ENCODE measurements around the gene ACTR8. TPM values are rescaled to one million over a fixed set of nuclear protein-coding genes. Genes with fewer than 3 reads are reported as not detected.

Gene ACTR8
- total and polyA plus RNA-seq, 2 of the 4 experiments (the other 2 are of a cell fraction) = 20.3 to 31.4 TPM

DNA sequence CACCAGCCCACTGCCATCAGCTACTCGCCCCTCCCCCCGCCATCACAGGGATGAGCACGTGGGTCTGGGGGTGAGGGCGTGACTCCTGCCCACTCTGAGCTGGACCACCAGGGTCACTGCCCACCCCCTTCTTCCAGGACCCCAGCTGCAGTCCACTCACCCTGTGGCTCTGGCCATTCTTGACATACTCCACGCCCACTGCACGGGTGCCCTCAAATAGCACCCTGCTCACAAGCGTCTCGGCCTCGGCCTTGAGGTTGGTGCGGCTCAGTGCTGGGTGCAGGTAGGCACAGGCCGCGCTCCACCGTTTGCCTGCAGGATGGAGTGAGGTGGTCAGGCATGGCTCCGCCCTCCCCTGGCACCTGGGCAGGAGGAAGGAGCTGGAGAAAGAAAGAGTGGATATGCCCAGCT, 59.6 kb downstream of the ACTR8 start:
- Histone ChIP-seq H2BK15ac (ENCODE audit: low read depth, low read length) (no peak overlapping the region), H3K9me3 (ENCODE audit: control insufficient read depth, insufficient read depth, low read length) (no peaks in the 10 kb centered on the region), H2AK5ac (ENCODE audit: low read depth, low read length) (no peak overlapping the region), H3K27me3 (ENCODE audit: control insufficient read depth, insufficient read depth, low read length) (no peaks in the 10 kb centered on the region; the same call in 1 of the 2 replicates), H3K14ac (replicated peaks; ENCODE audit: low read depth, low read length) (no peak overlapping the region), H3K79me1 (ENCODE audit: low read depth in 1 of 2, low read length in 2 of 2) (no peaks in the 10 kb centered on the region), H3K4me1 (ENCODE audit: control insufficient read depth, insufficient read depth, low read length) (no peaks in the 10 kb centered on the region), H2AFZ (replicated peaks; ENCODE audit: low read length, poor library complexity) (no peak overlapping the region), H4K91ac (ENCODE audit: insufficient read depth, low read depth, low read length) (no peak overlapping the region), H4K5ac (ENCODE audit: low read depth, low read length) (no peak overlapping the region), H2BK120ac (ENCODE audit: low read depth, low read length) (no peak overlapping the region), H2BK5ac (ENCODE audit: low read depth, low read length, poor library complexity, severe bottlenecking) (no peak overlapping the region), H4K20me1 (ENCODE audit: insufficient read depth, low read length) (no peaks in the 10 kb centered on the region), H2BK20ac (ENCODE audit: low read depth, low read length) (no peak overlapping the region), H3K4me2 (ENCODE audit: low read depth, low read length) (no peak overlapping the region), H3K4ac (ENCODE audit: low read depth, low read length) (no peak overlapping the region), H3K56ac (ENCODE audit: extremely low read depth, insufficient read depth, low read length) (no peak overlapping the region), H3K23ac (ENCODE audit: low read depth, low read length) (no peak overlapping the region), H3K36me3 (ENCODE audit: control insufficient read depth, insufficient read depth, low read length) (no peaks in the 10 kb centered on the region), H3K9me1 (ENCODE audit: insufficient read depth, low read length) (no peaks in the 10 kb centered on the region), H3K18ac (ENCODE audit: low read depth, low read length) (no peak overlapping the region), H3K27ac (ENCODE audit: insufficient read depth, low read length) (no peak overlapping the region), H3K9ac (ENCODE audit: low read depth, low read length) (no peak overlapping the region), H2AK9ac (replicated peaks; ENCODE audit: low read depth, low read length, poor library complexity) (no peak overlapping the region), H3K4me3 (ENCODE audit: insufficient read depth, low read depth, low read length) (no peak overlapping the region), H4K8ac (ENCODE audit: low read depth in 2 of 2, low read length in 2 of 2) (no peak overlapping the region)
- DNase-seq (no peak), ATAC-seq (ENCODE audit: low read depth) (no peak)
- dilution Hi-C loops (cut with HindIII; ENCODE audit: low sequenced_read_pairs, unreplicated experiment) (no loop called here), intact Hi-C loops (cut with micrococcal nuclease) (no loop called here), in situ Hi-C loops (cut with MboI; ENCODE audit: low sequenced_read_pairs) (no loop called here)
- POLR2A ChIA-PET (ENCODE audit: unreplicated experiment) = no interaction called here
- CTCF ChIA-PET = no interaction called here
- TF ChIP-seq SMC3 (IDR thresholded peaks at IDR 0.05; ENCODE audit: low read depth, low read length) = no peak
- no peak for TF ChIP-seq NFE2L2 (IDR thresholded peaks at IDR 0.05; ENCODE audit: low read depth, low read length)
- TF ChIP-seq, protein P1, sequence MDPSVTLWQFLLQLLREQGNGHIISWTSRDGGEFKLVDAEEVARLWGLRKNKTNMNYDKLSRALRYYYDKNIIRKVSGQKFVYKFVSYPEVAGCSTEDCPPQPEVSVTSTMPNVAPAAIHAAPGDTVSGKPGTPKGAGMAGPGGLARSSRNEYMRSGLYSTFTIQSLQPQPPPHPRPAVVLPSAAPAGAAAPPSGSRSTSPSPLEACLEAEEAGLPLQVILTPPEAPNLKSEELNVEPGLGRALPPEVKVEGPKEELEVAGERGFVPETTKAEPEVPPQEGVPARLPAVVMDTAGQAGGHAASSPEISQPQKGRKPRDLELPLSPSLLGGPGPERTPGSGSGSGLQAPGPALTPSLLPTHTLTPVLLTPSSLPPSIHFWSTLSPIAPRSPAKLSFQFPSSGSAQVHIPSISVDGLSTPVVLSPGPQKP (IDR thresholded peaks at IDR 0.05; ENCODE audit: borderline replicate concordance, low read depth, low read length) = no peak
- TF ChIP-seq POLR2A (IDR thresholded peaks at IDR 0.05; ENCODE audit: low read depth, low read length) = no peak
- TF ChIP-seq RCOR1 (IDR thresholded peaks at IDR 0.05; ENCODE audit: insufficient replicate concordance, low read length) = no peak
- no peak for TF ChIP-seq CEBPB (IDR thresholded peaks at IDR 0.05; ENCODE audit: low read depth, low read length)
- TF ChIP-seq, protein P2, sequence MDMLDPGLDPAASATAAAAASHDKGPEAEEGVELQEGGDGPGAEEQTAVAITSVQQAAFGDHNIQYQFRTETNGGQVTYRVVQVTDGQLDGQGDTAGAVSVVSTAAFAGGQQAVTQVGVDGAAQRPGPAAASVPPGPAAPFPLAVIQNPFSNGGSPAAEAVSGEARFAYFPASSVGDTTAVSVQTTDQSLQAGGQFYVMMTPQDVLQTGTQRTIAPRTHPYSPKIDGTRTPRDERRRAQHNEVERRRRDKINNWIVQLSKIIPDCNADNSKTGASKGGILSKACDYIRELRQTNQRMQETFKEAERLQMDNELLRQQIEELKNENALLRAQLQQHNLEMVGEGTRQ (IDR thresholded peaks at IDR 0.05; ENCODE audit: low read depth, low read length) = no peak
- no peak for TF ChIP-seq CHD1 (IDR thresholded peaks at IDR 0.05; ENCODE audit: low read depth, low read length)
- no peak for TF ChIP-seq RFX5 (IDR thresholded peaks at IDR 0.05; ENCODE audit: low read depth, low read length)
- no peak for TF ChIP-seq MAZ (IDR thresholded peaks at IDR 0.05; ENCODE audit: borderline replicate concordance, low read depth, low read length)
- no peak for TF ChIP-seq MAFK (IDR thresholded peaks at IDR 0.05; ENCODE audit: low read depth, low read length)
- TF ChIP-seq MXI1 (IDR thresholded peaks at IDR 0.05; ENCODE audit: borderline replicate concordance, low read depth, low read length) = no peak
- TF ChIP-seq FOS (IDR thresholded peaks at IDR 0.05; ENCODE audit: low read depth, low read length) = no peak
- no peak for TF ChIP-seq BHLHE40 (IDR thresholded peaks at IDR 0.05; ENCODE audit: low read depth, low read length)
- TF ChIP-seq, protein P3, sequence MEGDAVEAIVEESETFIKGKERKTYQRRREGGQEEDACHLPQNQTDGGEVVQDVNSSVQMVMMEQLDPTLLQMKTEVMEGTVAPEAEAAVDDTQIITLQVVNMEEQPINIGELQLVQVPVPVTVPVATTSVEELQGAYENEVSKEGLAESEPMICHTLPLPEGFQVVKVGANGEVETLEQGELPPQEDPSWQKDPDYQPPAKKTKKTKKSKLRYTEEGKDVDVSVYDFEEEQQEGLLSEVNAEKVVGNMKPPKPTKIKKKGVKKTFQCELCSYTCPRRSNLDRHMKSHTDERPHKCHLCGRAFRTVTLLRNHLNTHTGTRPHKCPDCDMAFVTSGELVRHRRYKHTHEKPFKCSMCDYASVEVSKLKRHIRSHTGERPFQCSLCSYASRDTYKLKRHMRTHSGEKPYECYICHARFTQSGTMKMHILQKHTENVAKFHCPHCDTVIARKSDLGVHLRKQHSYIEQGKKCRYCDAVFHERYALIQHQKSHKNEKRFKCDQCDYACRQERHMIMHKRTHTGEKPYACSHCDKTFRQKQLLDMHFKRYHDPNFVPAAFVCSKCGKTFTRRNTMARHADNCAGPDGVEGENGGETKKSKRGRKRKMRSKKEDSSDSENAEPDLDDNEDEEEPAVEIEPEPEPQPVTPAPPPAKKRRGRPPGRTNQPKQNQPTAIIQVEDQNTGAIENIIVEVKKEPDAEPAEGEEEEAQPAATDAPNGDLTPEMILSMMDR (conservative IDR thresholded peaks at IDR 0.05; ENCODE audit: low read depth, low read length) = no peak
- TF ChIP-seq RAD21 (IDR thresholded peaks at IDR 0.05; ENCODE audit: low read length) = no peak
- WGBS, 2 experiments (ENCODE audit: extremely low coverage in 2 of 2, insufficient read length in 1 of 2) = 88% methylated on average over 5 of the region's 14 CpGs; no CpG with 5 or more reads in 1 of the 2 experiments
- no TSS peak for BruUV-seq (replicated peaks)
